GM18951 (cell line): ENCODE data around the gene SPINK2.

Experiments used
- POLR2A ChIP-seq: IDR thresholded peaks from 4 replicates; pipeline ENCODE4 v1.6.1; 2011; ENCODE audit warnings: mild to moderate bottlenecking; ENCODE audit not compliant: insufficient read length, insufficient read depth; ENCODE audit errors: extremely low read depth
- in situ Hi-C: fragments of 300-500 bp; cut with MboI; formaldehyde crosslinking; loops from one replicate; pipeline ENCODE4 v1.12.0; 2022; ENCODE audit warnings: low sequenced_read_pairs, mixed read lengths, inconsistent platforms; ENCODE audit not compliant: unreplicated experiment

SPINK2 gene, protein sequence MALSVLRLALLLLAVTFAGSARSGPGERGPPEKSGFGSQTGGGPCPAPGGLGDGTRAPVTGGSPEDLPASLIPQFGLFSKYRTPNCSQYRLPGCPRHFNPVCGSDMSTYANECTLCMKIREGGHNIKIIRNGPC

DNA sequence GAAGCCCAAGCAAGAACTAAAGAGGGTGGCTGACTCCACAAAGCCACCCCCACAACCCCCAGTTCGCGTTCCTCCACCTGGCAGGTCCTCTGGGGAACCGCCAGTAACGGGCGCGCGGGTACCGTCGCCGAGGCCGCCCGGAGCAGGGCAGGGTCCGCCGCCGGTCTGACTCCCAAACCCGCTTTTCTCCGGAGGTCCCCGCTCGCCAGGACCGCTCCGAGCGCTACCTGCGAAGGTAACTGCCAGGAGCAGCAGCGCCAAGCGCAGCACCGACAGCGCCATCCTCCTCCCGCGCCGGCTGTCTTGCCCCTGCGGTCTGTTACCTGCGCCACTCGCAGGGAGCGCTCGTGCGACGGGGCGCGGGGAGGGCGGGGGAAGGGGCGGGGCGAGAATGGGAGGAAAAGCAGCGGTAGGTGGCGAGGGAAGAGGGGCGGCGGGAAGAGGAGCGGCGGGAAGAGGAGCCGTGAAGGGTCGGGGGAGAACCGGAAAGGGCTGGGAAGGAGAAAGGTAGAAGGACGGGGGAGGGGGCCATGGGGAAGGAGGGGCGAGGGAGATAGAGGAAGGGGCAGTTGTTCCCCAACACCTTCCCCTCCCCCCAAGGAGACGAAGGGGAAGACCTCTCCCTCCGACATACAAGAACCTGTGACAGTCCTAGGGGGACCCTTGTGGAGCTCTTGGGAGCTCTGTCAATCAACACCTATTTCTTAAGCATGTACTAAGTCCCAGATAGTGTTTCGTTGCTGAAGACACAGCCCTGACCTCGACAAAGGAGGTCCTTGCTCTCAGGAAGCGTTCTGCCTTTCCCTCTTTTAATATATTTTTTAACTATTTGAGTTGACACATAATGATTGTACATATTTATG lies at the start of gene SPINK2:
TSS of gene SPINK2 (minus strand) at position 321 of the 863 bp plus-strand sequence. CDS start at position 282, 39 bp downstream.
- in situ Hi-C loops = no loop called here
- TF ChIP-seq POLR2A = no peak

DNA sequence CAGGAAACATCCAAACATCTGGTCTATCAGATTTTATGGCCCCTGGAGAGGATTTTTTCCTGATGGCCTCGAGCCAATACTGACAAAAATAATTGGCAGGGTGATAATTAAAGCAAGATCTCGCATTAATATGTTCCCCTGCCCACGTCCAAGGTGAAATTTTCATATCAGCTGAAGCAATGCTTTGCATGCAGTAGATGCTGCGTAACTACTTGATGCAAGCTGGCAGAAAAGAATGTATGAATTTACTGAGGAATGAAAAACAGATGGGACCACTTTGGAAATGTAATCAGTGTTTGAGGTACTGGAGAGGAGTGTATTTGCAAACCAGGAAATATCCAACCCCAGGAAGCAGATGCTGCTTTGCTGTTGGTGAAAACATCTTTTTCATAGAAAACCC lies 49.4 kb upstream of the SPINK2 start:
- no peak for TF ChIP-seq POLR2A
- in situ Hi-C loops = no loop called here

DNA sequence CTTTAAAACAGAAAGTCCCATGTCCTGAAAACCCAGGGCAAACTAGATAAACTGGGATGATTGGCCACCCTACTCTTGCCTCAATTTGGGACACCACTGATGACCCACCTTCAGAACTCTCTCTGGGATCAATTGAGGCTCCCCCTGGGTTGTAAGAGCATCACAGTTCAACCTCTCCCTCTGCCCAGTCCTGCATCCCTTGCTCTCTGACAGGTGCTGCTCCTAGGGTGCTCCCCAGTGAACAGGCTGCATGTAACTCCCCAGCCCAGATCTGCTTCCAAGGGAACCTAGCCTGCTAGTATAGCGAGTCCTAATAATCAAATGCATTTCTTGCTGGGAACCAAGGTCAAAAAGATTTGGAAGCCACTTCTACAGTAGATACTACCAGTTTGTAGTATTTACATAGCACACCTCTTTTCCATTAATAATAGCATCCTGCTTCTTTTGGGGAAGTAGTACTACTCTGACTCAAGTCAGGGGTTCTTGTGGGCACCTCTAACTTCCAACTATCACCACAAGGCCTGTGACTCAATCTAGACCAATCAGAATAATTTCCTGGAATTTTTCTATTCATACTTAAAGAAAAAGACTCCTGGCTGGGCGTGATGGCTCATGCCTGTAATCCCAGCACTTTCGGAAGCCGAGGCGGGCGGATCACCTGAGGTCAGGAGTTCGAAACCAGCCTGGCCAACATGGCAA lies 42.1 kb upstream of the SPINK2 start:
- TF ChIP-seq POLR2A = no peak
- in situ Hi-C loops = no loop called here

DNA sequence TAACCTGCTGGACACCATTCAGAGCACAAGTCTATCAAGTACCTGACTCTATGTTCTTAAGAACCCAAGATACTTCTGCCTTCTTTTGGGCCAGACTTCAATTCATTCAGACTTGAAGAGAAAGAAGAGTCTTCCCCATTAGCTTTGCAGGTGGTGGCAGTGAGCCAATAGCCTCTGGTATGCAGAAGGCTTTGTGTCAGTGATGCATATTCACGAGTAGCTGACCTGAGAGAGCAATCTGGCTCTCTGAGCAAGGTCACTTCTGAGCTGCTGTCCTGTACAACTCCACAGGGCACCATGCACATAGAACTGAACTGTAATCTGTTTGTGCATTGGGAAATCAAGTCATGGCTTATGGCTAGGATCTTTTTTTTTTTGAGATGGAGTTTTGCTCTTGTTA lies 39.9 kb upstream of the SPINK2 start:
- no peak for TF ChIP-seq POLR2A
- in situ Hi-C loops = no loop called here

DNA sequence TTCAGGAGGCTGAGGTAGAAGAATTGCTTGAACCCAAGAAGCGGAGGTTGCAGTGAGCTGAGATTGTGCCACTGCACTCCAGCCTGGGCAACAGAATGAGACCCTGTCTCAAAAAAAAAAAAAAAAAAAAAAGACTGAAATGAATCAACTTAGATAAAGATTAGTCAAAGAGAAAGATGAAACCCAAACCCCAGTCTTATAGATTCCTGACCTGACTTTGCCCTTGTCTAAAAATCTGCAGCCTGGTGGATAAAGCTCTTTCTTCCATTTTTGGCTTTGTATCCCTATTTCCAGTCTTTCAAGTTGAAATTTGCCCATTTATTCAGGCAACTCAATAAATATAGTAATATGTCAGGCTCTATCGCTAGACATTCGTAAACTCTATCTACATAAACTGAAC lies 39.3 kb upstream of the SPINK2 start:
- TF ChIP-seq POLR2A = no peak
- in situ Hi-C loops = no loop called here

DNA sequence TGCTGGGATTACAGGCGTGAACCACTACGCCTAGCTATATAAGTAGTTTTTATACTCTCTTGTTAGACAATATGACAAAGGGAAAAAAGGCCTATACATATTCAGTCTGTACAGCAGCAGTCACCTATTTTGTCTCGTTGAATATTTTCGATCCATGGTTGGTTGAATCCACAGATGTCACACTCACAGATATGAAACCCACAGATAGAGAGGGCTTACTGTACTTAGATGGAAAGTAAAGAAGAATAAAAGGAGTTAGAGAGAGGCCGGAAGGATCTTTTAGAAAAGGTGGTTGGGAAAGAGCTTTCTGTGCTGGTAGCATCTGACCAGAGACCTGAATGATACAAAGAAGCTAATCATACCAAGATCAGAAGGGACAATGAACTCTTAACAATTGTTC lies 38.3 kb upstream of the SPINK2 start:
- in situ Hi-C loops = no loop called here

DNA sequence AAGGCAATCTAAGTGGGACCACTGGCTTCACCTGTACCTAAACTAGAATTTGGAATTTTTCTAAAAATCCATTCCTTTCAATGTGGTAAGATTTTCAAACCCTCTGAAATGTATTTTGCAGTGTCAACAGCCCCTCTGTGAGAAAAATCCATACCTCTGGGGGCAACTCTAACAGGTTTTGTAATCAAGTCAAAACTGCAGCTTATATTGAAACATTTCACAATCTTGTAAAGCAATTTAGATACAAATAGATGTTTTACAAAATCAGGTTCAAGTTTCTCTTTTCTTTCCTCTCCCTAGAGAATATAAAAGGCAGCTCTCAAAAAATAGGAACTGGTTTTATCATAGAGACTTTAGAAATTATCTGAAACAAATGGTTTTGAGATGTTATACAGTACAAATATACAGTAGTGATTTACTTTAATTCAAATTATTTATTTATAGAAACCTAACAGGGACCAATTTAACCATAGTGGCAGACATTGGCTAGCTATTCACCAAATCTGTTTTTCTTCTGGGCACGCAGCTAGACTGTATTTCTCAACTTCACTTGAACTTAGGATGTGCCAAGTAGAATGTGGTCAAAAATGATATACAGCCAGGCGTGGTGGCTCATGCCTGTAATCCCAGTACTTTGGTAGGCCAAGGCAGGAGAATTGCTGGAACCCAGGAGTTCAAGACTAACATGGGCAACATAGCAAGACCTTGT lies 36.3 kb upstream of the SPINK2 start:
- in situ Hi-C loops = no loop called here
- no peak for TF ChIP-seq POLR2A

More for the DNA sequence above, 38.3 kb upstream of the SPINK2 start:
- no peak for TF ChIP-seq POLR2A

DNA sequence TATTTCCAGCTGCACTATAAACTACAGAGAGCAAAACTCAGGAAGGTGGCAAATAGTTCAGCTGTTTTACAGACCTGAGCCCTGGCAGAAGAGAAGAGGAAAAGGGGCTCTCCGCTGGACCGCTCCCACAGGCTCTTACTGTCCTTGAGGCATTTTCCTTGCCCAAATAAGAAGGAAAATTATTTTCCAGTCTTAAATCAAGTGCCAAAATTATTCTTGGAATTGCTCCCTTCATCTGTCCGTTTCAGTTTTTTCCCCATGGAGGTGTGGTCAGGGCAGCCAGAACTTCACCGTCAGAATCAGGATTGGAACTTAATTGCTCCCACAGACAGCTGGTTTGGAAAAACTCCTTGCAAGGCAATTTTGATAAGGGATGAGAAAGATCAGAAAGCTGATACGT lies 35.2 kb upstream of the SPINK2 start:
- in situ Hi-C loops = no loop called here
- no peak for TF ChIP-seq POLR2A

DNA sequence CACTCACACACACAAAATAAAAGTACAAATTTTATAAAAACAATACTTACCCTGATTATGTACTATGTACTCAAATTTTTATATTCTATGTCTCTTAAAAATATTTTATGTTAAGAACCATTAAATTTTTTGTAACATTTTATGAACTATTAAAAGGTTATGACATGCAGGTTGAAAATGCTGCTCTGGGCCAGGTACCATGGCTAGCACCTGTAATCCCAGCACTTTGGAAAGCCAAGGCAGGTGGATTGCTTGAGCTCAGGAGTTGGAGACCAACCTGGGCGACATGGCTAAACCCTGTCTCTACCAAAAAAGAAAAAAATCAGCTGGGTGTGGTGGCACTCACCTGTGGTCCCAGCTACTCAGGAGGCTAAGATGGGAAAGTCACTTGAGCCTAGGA lies 29.4 kb upstream of the SPINK2 start:
- no peak for TF ChIP-seq POLR2A
- in situ Hi-C loops = no loop called here

DNA sequence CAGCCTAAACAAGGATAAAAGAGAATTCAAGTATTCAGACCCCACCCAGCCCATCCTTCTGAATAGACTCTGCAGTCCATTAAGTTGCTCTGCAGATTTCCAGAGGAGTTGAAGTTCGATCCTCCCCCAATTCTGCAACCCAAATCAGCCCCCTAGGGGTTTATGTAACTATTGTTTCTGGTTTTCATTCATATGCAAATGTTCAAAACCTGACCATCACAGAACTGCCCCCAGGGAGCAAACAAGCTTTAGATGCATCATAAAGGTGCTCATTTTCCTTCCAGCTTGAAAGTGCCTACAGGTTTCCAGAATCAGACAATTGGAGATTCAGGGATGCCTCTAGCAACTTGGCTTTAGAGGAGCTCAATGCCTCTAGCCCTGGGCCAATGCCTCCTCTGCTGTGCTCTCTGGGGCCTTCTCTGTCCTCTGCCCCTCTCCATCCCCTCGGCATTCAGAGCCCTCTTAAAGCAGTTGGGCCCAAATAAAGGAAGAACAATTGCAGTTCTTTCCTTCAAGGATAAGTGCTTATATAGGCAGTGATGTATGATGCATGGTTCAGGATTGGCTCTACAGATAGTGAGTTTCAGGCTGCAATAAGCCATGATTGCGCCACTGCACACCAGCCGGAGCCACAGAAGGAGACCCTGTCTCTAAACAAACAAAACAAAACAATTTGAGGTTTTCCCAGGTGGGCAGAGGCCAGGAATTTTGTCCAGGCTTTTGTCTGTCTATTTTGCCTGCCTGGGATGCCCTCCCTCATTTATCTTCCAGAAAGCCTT lies 23.5 kb upstream of the SPINK2 start:
- in situ Hi-C loops = no loop called here
- TF ChIP-seq POLR2A = no peak

DNA sequence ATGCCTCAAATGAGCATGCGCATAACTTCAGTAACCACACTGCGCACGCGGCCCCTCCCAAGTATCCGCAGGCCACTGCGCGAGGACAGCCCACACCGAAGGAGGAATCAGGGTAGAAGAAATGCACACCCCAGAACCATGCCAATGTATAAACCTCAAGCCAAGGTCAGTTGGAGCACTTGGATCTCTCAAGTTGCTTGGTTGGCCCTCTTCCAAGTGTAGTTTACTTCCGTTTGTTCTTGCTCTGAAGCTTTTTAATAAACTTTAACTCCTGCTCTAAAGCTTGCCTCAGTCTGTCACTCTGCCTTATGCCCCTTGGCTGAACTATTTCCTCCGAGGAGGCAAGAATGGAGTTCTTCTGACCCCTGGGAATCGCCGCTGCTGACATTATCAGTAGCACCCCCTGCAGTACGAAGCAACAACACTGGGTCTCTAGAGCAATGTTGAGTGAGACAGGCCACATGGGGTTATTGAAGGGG lies 22.0 kb upstream of the SPINK2 start:
- in situ Hi-C loops = no loop called here
- no peak for TF ChIP-seq POLR2A

DNA sequence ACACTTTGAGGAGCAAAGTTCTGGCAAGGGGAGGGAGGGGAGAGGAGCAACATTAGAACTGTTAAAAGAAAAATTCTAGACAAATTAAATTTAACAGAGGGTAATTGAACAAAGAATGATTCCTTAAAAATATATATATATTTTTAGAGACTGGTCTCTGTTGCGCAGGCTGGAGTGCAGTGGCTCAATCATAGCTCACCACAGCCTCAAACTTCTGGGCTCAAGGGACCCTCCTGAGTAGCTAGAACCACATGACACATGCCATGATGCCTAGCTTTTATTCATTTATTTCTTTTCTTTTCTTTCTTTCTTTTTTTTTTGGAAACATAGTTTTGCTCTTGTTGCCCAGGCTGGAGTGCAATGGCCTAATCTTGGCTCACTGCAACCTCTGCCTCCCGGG lies 19.1 kb upstream of the SPINK2 start:
- no peak for TF ChIP-seq POLR2A
- in situ Hi-C loops = no loop called here
